ENCODE data around the gene BICC1. TPM values are rescaled to one million over a fixed set of nuclear protein-coding genes. Genes with fewer than 3 reads are reported as not detected.
A peak's percentile ranks its signal among the peaks of the same experiment; 100 is the strongest.

Gene BICC1
- total RNA-seq, 1 donor from 2014 or later, result 58.0 TPM

DNA sequence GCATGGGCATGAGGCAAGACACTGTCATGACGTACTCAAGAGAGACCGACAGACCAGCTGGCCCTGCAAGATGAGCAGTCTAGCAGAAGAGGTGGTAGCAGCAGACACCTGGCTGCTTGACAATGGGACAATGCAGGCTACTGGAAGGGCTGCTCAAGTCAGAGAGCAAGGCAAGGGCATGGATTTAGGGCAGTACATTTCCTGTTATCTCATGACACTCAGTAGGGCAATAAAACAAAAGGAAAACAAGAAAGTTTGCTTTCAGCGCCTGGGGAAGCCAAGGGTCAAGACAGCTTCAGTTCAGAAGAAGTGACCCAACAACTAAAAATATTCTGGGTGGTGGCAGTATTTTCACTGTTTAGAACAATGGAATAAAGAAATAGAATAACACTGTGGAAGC, 332.0 kb downstream of the BICC1 start:
- no peak for TF ChIP-seq CTCF (IDR thresholded peaks at IDR 0.05; ENCODE audit: insufficient read depth, low read length, poor library complexity, severe bottlenecking)
- no peak overlapping the region for H3K4me3 ChIP-seq (ENCODE audit: low read depth, low read length)

DNA sequence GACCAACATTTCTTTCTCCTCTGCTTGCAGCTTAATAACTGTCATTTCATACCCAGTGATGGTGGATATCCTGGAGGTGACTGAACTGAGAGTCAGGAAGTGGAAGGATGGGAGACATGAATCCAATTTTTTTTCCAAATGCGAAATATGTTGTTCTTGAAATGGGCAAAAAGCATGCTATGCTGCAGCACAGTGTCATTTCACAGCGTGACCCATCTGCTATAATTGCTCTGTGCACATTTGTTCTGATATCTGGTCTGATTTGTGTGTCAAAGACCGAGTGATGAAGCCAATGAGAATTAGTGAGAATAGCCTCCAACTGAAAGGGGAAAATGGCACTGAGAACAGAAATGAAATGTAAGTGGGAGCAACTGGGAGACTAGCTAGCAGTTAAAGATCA, 334.2 kb downstream of the BICC1 start:
- Histone ChIP-seq H3K36me3 (ENCODE audit: control insufficient read depth, insufficient read depth, low read length) (no peaks in the 10 kb centered on the region), H3K27me3 (ENCODE audit: control insufficient read depth, insufficient read depth, low read length) (no peaks in the 10 kb centered on the region), H3K4me3 (ENCODE audit: low read depth, low read length) (no peak overlapping the region)
- TF ChIP-seq CTCF (IDR thresholded peaks at IDR 0.05; ENCODE audit: insufficient read depth, low read length, poor library complexity, severe bottlenecking), result no peak
- no peak for DNase-seq (ENCODE audit: low read depth)

More for the DNA sequence above, 332.0 kb downstream of the BICC1 start:
- no peak for DNase-seq (ENCODE audit: low read depth)
- Histone ChIP-seq H3K36me3 (ENCODE audit: control insufficient read depth, insufficient read depth, low read length) (no peaks in the 10 kb centered on the region), H3K27me3 (ENCODE audit: control insufficient read depth, insufficient read depth, low read length) (no peaks in the 10 kb centered on the region)

GRCh38 chr10:58851606-58852005, 338.9 kb downstream of the BICC1 start:
- Histone ChIP-seq H3K4me3 (ENCODE audit: low read depth, low read length) (no peak overlapping the region), H3K36me3 (ENCODE audit: control insufficient read depth, insufficient read depth, low read length) (no peaks in the 10 kb centered on the region), H3K27me3 (ENCODE audit: control insufficient read depth, insufficient read depth, low read length) (no peaks in the 10 kb centered on the region)
- DNase-seq (ENCODE audit: low read depth), result no peak
- TF ChIP-seq CTCF (IDR thresholded peaks at IDR 0.05; ENCODE audit: insufficient read depth, low read length, poor library complexity, severe bottlenecking), result no peak

GRCh38 chr10:58853668-58854067, 341.0 kb downstream of the BICC1 start:
- no peaks in the 10 kb centered on the region for H3K36me3 ChIP-seq (ENCODE audit: control insufficient read depth, insufficient read depth, low read length)
- no peak for TF ChIP-seq CTCF (IDR thresholded peaks at IDR 0.05; ENCODE audit: insufficient read depth, low read length, poor library complexity, severe bottlenecking)

DNA sequence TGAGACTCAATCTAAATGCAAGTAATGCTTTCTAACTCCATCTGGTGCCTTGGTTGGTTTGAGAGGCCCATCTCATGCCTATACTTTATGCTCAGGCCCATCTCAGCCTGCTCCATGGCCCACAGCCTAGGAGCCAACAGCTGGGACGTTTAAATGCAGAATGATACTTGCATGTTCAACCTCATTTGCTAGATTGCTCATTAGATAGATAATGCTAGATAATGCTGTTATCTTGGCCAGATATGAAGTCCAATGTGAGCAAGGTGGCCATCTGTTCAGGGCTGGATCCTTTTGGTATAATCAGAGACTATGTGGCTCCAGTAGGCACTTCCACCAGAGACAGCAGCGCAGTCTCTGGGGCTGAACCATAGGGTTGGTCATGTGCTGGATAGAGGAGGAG, 342.1 kb downstream of the BICC1 start:
- Histone ChIP-seq H3K27me3 (ENCODE audit: control insufficient read depth, insufficient read depth, low read length) (no peaks in the 10 kb centered on the region), H3K4me3 (ENCODE audit: low read depth, low read length) (no peak overlapping the region), H3K36me3 (ENCODE audit: control insufficient read depth, insufficient read depth, low read length) (no peaks in the 10 kb centered on the region)
- TF ChIP-seq CTCF (IDR thresholded peaks at IDR 0.05; ENCODE audit: insufficient read depth, low read length, poor library complexity, severe bottlenecking), result no peak
- no peak for DNase-seq (ENCODE audit: low read depth)

More at GRCh38 chr10:58853668-58854067, 341.0 kb downstream of the BICC1 start:
- Histone ChIP-seq H3K4me3 (ENCODE audit: low read depth, low read length) (no peak overlapping the region), H3K27me3 (ENCODE audit: control insufficient read depth, insufficient read depth, low read length) (no peaks in the 10 kb centered on the region)
- no peak for DNase-seq (ENCODE audit: low read depth)

DNA sequence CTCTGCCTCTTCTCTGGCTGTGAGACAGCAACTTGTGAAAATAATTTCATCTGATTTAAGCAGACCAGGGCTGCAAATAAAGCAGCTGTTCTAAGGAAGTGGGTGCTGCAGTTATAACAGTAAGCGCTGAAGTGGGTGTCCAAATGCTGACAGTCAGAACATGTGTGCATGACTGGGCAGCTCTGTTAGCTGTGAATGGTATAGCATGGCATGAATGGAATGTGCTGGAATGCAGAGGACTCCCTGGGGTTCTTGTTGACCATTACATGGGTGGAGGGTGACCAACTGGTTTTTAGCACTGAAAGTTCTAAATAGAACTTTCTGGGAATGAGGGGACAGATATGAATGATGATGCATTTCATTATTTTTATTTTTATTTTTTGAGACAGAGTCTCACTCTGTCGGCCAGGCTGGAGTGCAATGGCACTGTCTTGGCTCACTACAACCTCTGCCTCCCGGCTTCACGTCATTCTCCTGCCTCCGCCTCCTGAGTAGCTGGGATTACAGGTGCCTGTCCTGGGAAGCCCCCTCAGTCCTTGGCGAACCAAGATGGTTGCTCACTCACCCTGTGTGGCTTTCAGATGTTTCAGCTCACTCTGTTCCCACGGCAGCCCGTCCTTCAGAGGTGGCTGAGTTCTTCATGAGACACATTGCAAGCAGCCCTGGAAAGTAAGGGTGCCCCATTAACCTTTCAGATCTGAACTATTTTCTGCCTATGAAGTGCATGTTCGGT, 344.0 kb downstream of the BICC1 start:
- no peaks in the 10 kb centered on the region for H3K27me3 ChIP-seq (ENCODE audit: control insufficient read depth, insufficient read depth, low read length)
- DNase-seq (ENCODE audit: low read depth), result peak; percentile 94
- TF ChIP-seq CTCF (IDR thresholded peaks at IDR 0.05; ENCODE audit: insufficient read depth, low read length, poor library complexity, severe bottlenecking), result no peak
- no peaks in the 10 kb centered on the region for H3K36me3 ChIP-seq (ENCODE audit: control insufficient read depth, insufficient read depth, low read length)
- no peak overlapping the region for H3K4me3 ChIP-seq (ENCODE audit: low read depth, low read length)

Measured in kidney epithelial cell (primary cell).